Measurements from ENCODE around the gene P2RY4. TPM values are rescaled to one million over a fixed set of nuclear protein-coding genes. Genes with fewer than 3 reads are reported as not detected.
"Not testable (repeated sequence)": the region's sequence is repeated elsewhere in the genome, so short reads cannot be mapped to it uniquely, and the experiment has no call there.

The P2RY4 gene
- total RNA-seq, 2 donors from 2014 or later, result 1.4 to 3.9 TPM

DNA sequence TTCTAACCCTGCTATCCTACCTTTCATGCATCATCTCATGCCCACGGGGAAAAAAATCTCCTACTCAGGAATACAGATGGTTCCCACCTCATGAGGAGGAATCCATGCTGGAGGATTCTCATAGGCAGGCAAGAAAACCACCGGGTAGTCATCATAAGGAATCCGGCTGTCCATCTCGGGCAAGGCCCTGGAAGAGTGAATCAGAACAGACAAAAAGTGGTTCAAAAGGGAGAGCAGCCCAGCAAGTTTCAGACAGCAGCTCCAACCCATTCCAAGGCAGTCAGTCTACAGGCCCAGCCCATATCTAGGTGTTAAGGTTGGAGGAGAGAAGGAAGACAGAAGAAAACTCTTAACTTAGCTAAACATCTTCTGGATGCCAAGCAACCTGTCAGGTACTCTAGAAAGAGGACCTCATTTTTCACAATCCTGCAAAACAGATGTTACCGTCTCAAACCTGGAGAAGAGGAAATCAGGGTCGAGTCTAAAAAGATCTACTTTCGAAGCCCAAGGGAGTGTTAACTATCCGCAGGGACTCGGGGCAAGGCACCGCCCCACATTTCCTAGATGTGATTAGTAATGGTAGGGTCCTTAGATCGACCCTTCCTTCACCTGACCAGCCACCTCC lies 29.3 kb upstream of the P2RY4 start:
- no peaks in the 10 kb centered on the region for H3K9me3 ChIP-seq
- DNase-seq (ENCODE audit: low spot score), result no peak
- H3K27ac ChIP-seq, result peak overlapping the region; percentile 50 to 80
- TF ChIP-seq, protein P1, sequence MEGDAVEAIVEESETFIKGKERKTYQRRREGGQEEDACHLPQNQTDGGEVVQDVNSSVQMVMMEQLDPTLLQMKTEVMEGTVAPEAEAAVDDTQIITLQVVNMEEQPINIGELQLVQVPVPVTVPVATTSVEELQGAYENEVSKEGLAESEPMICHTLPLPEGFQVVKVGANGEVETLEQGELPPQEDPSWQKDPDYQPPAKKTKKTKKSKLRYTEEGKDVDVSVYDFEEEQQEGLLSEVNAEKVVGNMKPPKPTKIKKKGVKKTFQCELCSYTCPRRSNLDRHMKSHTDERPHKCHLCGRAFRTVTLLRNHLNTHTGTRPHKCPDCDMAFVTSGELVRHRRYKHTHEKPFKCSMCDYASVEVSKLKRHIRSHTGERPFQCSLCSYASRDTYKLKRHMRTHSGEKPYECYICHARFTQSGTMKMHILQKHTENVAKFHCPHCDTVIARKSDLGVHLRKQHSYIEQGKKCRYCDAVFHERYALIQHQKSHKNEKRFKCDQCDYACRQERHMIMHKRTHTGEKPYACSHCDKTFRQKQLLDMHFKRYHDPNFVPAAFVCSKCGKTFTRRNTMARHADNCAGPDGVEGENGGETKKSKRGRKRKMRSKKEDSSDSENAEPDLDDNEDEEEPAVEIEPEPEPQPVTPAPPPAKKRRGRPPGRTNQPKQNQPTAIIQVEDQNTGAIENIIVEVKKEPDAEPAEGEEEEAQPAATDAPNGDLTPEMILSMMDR (IDR thresholded peaks at IDR 0.05), result no peak
- no peaks in the 10 kb centered on the region for H3K36me3 ChIP-seq
- H3K4me1 ChIP-seq (ENCODE audit: control insufficient read depth in 1 of 2, low read depth in 2 of 2), result no peaks in the 10 kb centered on the region
- peak overlapping the region; percentile 73 for H3K4me3 ChIP-seq
- ATAC-seq (ENCODE audit: insufficient number of reproducible peaks, low FRiP score, low read depth), result no peak
- H3K27me3 ChIP-seq (replicated peaks; ENCODE audit: insufficient read depth), result no peaks in the 10 kb centered on the region

DNA sequence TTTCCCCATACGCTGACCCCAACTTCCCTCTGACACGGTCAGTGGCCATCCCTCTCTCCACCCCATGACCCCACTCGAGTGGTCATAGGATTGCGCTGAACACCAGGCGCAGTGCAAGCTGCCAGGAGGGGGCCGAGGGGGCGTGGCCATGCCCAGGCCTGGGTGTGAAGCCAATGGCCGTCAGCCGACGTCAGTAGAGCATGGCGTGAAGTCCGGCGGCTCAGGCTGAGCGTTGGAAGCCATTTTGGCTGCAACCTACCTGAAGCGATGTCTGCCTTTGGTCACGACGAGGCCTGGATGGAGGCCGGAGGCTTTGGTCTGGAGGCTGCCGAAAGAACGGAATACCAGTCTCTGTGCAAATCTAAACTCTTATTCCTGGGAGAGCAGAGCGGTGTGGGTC lies 21.9 kb upstream of the P2RY4 start, which contains the start of gene RAB41:
Gene RAB41, plus strand, starts transcription at position 222 of the 400 bp plus-strand sequence. Its CDS starts 46 bp downstream, at position 268.
- no peak within 1 kb of the TSS for H3K4me3 ChIP-seq
- no peak for ATAC-seq (ENCODE audit: insufficient number of reproducible peaks, low FRiP score, low read depth)

DNA sequence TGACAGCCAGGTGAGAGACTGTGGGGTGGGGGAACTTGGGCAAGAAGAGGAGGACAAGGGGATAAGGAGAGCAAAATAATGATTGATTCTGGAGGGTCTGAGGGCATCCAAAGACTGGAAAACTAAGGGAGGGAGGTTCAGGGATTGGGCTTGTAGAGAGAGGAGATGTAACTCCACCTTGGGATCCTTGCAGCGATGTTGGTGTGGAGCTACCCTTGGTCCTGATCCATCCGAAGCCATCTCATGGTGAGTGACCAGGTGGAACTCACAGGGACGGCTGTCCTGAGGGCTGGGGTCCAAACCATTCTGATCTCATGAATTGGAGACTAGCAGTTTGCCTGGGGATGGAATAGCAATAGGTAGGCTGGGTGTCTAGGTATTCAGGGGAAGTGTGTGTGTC lies 20.6 kb upstream of the P2RY4 start:
- DNase-seq (ENCODE audit: low spot score), result no peak
- Histone ChIP-seq H3K4me1 (ENCODE audit: control insufficient read depth in 1 of 2, low read depth in 2 of 2) (no peaks in the 10 kb centered on the region), H3K27ac (no peak overlapping the region), H3K4me3 (no peak overlapping the region), H3K9me3 (no peaks in the 10 kb centered on the region), H3K36me3 (no peaks in the 10 kb centered on the region), H3K27me3 (replicated peaks; ENCODE audit: insufficient read depth) (no peaks in the 10 kb centered on the region)
- ATAC-seq (ENCODE audit: insufficient number of reproducible peaks, low FRiP score, low read depth), result no peak
- TF ChIP-seq, protein P1 (IDR thresholded peaks at IDR 0.05), result no peak

More for the DNA sequence above, 21.9 kb upstream of the P2RY4 start, which contains the start of gene RAB41:
- TF ChIP-seq, protein P1 (IDR thresholded peaks at IDR 0.05), result no peak
- Histone ChIP-seq H3K36me3 (no peaks in the 10 kb centered on the region), H3K27ac (no peak within 1 kb of the TSS), H3K9me3 (no peaks in the 10 kb centered on the region), H3K27me3 (replicated peaks; ENCODE audit: insufficient read depth) (no peaks in the 10 kb centered on the region), H3K4me1 (ENCODE audit: control insufficient read depth in 1 of 2, low read depth in 2 of 2) (no peaks in the 10 kb centered on the region)
- DNase-seq (ENCODE audit: low spot score), result no peak

DNA sequence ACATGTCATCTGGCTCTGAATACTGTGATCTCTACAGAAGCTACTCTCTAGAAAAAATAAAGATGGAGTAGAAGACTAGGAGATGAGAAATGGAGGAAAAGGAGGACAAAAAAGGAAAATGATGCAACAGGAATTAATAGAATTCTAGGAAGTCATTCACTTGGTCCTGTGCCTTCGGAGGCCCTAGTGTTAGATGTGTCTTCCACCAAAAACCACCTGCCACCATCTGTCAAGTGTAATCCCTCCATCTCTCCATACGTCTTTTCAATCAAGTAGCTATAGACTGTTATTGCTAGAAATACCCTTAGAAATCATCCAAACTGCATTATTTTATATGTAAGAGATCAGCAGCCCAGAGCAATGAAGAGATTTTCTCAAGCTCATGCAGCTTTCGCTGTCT lies 19.1 kb upstream of the P2RY4 start:
- ATAC-seq (ENCODE audit: insufficient number of reproducible peaks, low FRiP score, low read depth), result no peak
- H3K27ac ChIP-seq, result no peak overlapping the region
- H3K4me1 ChIP-seq (ENCODE audit: control insufficient read depth in 1 of 2, low read depth in 2 of 2), result no peaks in the 10 kb centered on the region
- no peaks in the 10 kb centered on the region for H3K9me3 ChIP-seq
- TF ChIP-seq, protein P1 (IDR thresholded peaks at IDR 0.05), result no peak
- DNase-seq (ENCODE audit: low spot score), result no peak
- no peaks in the 10 kb centered on the region for H3K36me3 ChIP-seq
- no peak overlapping the region for H3K4me3 ChIP-seq
- H3K27me3 ChIP-seq (replicated peaks; ENCODE audit: insufficient read depth), result no peaks in the 10 kb centered on the region

DNA sequence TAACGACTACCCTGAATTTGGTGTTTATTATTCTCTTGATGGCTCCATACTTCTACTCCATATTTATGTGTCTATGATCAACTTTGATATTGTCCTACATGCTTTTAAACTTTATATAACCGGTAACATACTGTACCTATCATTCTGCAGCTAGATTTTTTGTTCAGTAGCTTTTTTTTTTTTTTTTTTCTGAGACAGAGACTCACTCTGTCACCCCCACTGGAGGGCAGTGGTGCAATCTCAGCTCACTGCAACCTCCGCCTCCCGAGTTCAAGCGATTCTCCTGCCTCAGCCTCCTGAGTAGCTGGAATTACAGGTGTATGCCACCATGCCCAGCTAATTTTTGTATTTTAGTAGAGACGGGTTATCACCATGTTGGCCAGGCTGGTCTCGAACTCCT lies 14.0 kb upstream of the P2RY4 start:
- not testable (repeated sequence) for H3K4me3 ChIP-seq; DNase-seq (ENCODE audit: low spot score); ATAC-seq (ENCODE audit: insufficient number of reproducible peaks, low FRiP score, low read depth); H3K36me3 ChIP-seq; H3K27ac ChIP-seq; H3K4me1 ChIP-seq (ENCODE audit: control insufficient read depth in 1 of 2, low read depth in 2 of 2); H3K27me3 ChIP-seq (replicated peaks; ENCODE audit: insufficient read depth); H3K9me3 ChIP-seq

DNA sequence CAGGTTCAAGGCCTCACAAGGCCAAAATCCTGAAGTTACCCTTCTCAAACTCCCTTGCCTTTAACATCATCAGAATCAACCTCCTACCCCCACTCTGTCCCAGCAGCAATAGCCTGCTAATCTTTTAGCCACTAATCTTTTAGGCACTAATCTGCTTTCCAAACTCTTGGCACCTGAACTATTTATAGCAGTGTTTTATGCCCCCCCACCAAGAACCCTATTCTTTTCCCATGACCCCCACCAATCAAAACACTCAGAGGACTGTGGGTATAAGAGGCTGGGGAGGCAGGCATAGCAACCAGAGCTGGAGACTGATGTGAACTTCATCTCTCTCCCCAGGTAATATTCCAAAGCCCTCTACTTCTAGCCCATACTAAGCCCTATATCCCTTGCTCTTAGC lies 8.0 kb upstream of the P2RY4 start, which contains the start of gene ARR3:
Gene ARR3, plus strand, starts transcription at position 301 of the 400 bp plus-strand sequence. CDS start 1,052 bp downstream, outside the sequence.
- H3K27me3 ChIP-seq (replicated peaks; ENCODE audit: insufficient read depth), result no peaks in the 10 kb centered on the region
- ATAC-seq (ENCODE audit: insufficient number of reproducible peaks, low FRiP score, low read depth) (no peak), DNase-seq (ENCODE audit: low spot score) (no peak)
- no peak within 1 kb of the TSS for H3K4me3 ChIP-seq
- H3K4me1 ChIP-seq (ENCODE audit: control insufficient read depth in 1 of 2, low read depth in 2 of 2), result no peaks in the 10 kb centered on the region
- no peaks in the 10 kb centered on the region for H3K36me3 ChIP-seq
- TF ChIP-seq, protein P1 (IDR thresholded peaks at IDR 0.05), result no peak
- H3K27ac ChIP-seq, result no peak within 1 kb of the TSS
- no peaks in the 10 kb centered on the region for H3K9me3 ChIP-seq
